DND-41 (cell line): ENCODE results near the gene ONECUT3.
"Not testable (repeated sequence)": the region's sequence is repeated elsewhere in the genome, so short reads cannot be mapped to it uniquely, and the experiment has no call there.

ENCODE experiments used
- CTCF ChIP-seq: IDR thresholded peaks from 2 replicates; pipeline ENCODE4 v1.5.1; 2012; ENCODE audit warnings: borderline replicate concordance, low read length, moderate library complexity, mild to moderate bottlenecking; ENCODE audit not compliant: poor library complexity, severe bottlenecking; ENCODE audit errors: extremely low read depth
- EZH2 ChIP-seq: IDR thresholded peaks from 3 replicates; pipeline ENCODE4 v1.6.1; 2012; ENCODE audit warnings: borderline replicate concordance, low read depth, mild to moderate bottlenecking, moderate library complexity, low read length, inconsistent platforms; ENCODE audit not compliant: severe bottlenecking

GRCh38 chr19:1706646-1707045 lies 46.7 kb upstream of the ONECUT3 start:
- not testable (repeated sequence) for TF ChIP-seq CTCF, EZH2
